Activated naive CD8-positive, alpha-beta T cell (primary cell): Measurements from ENCODE around the gene FAXC.

Experiments used
- H3K27ac Mint-ChIP-seq: one replicate; pipeline ENCODE4 v1.8.0; 2021; ENCODE audit warnings: mixed read lengths
- H3K27me3 Mint-ChIP-seq: one replicate; pipeline ENCODE4 v1.8.0; 2021; ENCODE audit warnings: mixed read lengths
- H3K36me3 Mint-ChIP-seq: one replicate; pipeline ENCODE4 v1.8.0; 2021; ENCODE audit warnings: mixed read lengths
- H3K4me1 Mint-ChIP-seq: one replicate; pipeline ENCODE4 v1.8.0; 2021; ENCODE audit warnings: low read depth, mixed read lengths
- H3K4me3 Mint-ChIP-seq: one replicate; pipeline ENCODE4 v1.8.0; 2021; ENCODE audit warnings: mild to moderate bottlenecking, mixed read lengths
- H3K9me3 Mint-ChIP-seq: one replicate; pipeline ENCODE4 v1.8.0; 2021; ENCODE audit warnings: low read depth, mixed read lengths

Gene FAXC

DNA sequence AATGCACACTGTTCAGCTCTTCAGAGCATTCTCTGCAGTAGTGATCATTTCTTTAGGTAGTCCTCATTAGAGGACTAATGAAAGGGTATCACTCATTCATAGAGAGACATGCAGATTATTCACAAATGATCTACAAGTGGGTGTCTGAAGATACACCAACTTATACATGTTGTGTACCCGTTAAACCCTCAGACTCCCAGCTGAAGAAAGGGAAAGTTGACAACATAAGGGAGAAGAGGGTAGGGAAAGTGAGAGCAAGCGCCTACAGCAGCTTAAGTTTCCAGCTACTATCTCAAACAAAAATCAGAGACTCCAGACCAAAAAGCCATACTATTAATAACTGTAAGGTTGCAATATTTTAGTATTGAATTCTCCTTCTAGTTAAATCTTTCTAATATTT, 37.1 kb downstream of the FAXC start:
- no peak overlapping the region for H3K4me3 Mint-ChIP-seq
- no peak overlapping the region for H3K27ac Mint-ChIP-seq
- no peaks in the 10 kb centered on the region for H3K9me3 Mint-ChIP-seq
- no peaks in the 10 kb centered on the region for H3K36me3 Mint-ChIP-seq
- H3K27me3 Mint-ChIP-seq: peaks cover 16% of the 10 kb centered on the region
- H3K4me1 Mint-ChIP-seq: no peaks in the 10 kb centered on the region

GRCh38 chr6:99310553-99310952, 38.9 kb downstream of the FAXC start:
- H3K27me3 Mint-ChIP-seq: peaks cover 12% of the 10 kb centered on the region
- H3K4me3 Mint-ChIP-seq: no peak overlapping the region
- no peaks in the 10 kb centered on the region for H3K4me1 Mint-ChIP-seq
- H3K36me3 Mint-ChIP-seq: no peaks in the 10 kb centered on the region
- H3K9me3 Mint-ChIP-seq: no peaks in the 10 kb centered on the region
- no peak overlapping the region for H3K27ac Mint-ChIP-seq

DNA sequence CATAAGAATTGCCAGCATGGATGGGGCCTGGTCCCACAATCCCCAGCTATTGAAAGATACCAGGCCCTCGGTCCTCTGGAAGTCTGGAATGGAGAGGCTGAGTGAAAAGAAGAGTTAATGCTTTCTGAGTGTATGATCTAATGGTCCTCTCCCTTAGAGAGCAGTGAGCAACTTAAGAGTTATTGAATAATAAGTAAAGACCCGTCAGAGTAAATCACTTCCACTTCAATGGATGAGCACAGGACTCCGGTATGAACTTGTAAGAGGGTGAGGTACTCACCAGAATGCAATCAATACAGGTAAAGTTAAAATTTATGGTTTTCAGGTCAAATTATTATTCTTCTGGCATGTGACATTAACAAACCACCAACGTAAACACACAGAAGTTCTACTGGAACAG, 39.9 kb downstream of the FAXC start:
- Mint-ChIP-seq H3K27me3 (peaks cover 9% of the 10 kb centered on the region), H3K27ac (no peak overlapping the region), H3K4me3 (no peak overlapping the region), H3K36me3 (no peaks in the 10 kb centered on the region), H3K9me3 (no peaks in the 10 kb centered on the region), H3K4me1 (no peaks in the 10 kb centered on the region)

DNA sequence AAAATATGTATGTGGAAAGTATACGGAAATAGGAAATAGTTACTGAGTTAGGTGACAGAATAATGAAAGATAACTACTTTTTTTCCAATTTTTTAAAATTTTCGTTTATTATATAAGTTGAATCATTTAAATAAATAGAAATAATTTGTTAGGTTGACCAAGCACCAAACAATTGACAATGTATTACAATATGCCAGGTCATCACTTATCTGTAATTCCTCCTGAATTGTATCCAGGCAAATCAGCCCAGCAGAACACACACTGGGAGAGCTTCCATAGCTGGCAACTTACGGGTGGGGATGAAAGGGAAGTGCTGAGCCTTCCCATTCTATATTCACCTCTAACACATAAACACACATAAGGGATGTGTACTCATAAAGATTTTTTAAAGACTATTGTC, 40.7 kb downstream of the FAXC start:
- H3K4me3 Mint-ChIP-seq: no peak overlapping the region
- no peaks in the 10 kb centered on the region for H3K4me1 Mint-ChIP-seq
- peaks cover 3% of the 10 kb centered on the region for H3K27me3 Mint-ChIP-seq
- no peaks in the 10 kb centered on the region for H3K36me3 Mint-ChIP-seq
- H3K27ac Mint-ChIP-seq: no peak overlapping the region
- no peaks in the 10 kb centered on the region for H3K9me3 Mint-ChIP-seq

- Mint-ChIP-seq H3K27ac (no peak overlapping the region), H3K4me1 (no peaks in the 10 kb centered on the region), H3K36me3 (no peaks in the 10 kb centered on the region), H3K9me3 (no peaks in the 10 kb centered on the region), H3K27me3 (peaks cover 1% of the 10 kb centered on the region), H3K4me3 (no peak overlapping the region)
Measured at GRCh38 chr6:99307295-99307907, 42.1 kb downstream of the FAXC start.

DNA sequence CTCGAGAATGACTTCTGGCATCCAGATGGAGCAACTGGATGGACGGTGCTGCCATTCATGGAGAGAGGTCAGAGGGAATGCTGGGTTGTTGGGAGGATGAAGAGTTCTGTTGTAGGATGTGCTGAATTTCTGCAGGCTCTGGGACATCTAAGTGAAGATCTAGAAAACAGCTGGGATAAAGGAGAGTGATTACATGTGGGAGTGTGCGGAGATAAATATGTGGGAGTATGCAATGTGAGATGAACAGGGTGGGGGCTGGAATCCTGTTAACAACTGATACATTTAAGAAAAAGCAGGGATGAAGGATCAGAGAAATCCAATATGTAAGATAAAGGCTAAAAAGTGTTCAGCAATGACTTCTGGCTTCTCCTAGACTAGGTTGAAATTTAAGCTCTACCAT, 43.1 kb downstream of the FAXC start:
- Mint-ChIP-seq H3K4me3 (no peak overlapping the region), H3K27ac (no peak overlapping the region), H3K36me3 (no peaks in the 10 kb centered on the region), H3K9me3 (no peaks in the 10 kb centered on the region), H3K27me3 (peaks cover 1% of the 10 kb centered on the region), H3K4me1 (no peaks in the 10 kb centered on the region)

- Mint-ChIP-seq H3K36me3 (no peaks in the 10 kb centered on the region), H3K27me3 (peaks cover 1% of the 10 kb centered on the region), H3K4me1 (no peaks in the 10 kb centered on the region), H3K9me3 (no peaks in the 10 kb centered on the region), H3K27ac (no peak overlapping the region), H3K4me3 (no peak overlapping the region)
Measured at GRCh38 chr6:99305021-99305554, 44.4 kb downstream of the FAXC start.

DNA sequence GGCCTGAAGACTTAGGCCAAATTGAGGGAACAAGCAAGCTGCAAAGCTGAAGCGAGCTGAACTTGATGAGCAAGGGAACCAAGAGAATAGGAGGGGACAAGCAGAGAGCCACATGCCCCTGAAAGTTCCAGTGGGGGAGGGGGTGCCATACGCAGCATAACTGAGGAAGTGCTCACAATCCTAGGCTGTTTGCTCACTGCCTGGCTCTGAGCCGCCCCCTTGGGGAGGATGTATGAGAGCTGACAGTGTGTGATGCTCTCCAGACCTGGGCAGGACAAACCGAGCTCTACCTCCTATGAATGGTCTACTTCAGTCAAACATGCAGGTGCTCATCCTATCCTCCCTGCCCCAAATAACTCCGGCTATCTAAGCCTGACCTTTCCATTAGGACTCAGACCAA, 52.1 kb downstream of the FAXC start:
- Mint-ChIP-seq H3K4me3 (no peak overlapping the region), H3K9me3 (no peaks in the 10 kb centered on the region), H3K27me3 (peaks cover 10% of the 10 kb centered on the region), H3K27ac (no peak overlapping the region), H3K36me3 (no peaks in the 10 kb centered on the region), H3K4me1 (no peaks in the 10 kb centered on the region)

- Mint-ChIP-seq H3K9me3 (no peaks in the 10 kb centered on the region), H3K27me3 (peaks cover 10% of the 10 kb centered on the region), H3K4me3 (no peak overlapping the region), H3K4me1 (no peaks in the 10 kb centered on the region), H3K27ac (no peak overlapping the region), H3K36me3 (no peaks in the 10 kb centered on the region)
Measured at GRCh38 chr6:99297006-99297405, 52.5 kb downstream of the FAXC start.

DNA sequence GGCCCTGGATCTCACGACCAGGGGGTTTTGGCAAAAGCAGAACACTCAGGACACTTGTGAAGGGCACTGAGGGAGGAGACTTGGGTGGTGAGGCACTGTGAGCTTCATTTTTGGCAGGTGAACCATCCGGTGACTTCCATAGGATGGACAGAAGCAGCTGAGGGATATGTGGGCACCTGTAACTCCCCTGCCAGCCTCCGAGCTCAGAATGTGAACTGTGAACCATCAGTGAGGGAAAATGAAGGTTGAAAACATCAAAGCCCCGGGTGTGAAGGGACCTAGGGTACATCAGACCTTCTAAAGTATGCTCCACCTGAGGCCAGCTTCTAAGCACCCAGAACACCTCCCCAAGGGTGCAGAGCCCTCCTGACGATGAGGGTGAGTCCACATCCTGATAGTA, 53.2 kb downstream of the FAXC start:
- no peak overlapping the region for H3K4me3 Mint-ChIP-seq
- no peak overlapping the region for H3K27ac Mint-ChIP-seq
- no peaks in the 10 kb centered on the region for H3K36me3 Mint-ChIP-seq
- no peaks in the 10 kb centered on the region for H3K9me3 Mint-ChIP-seq
- peaks cover 10% of the 10 kb centered on the region for H3K27me3 Mint-ChIP-seq
- H3K4me1 Mint-ChIP-seq: no peaks in the 10 kb centered on the region

- no peak overlapping the region for H3K27ac Mint-ChIP-seq
- no peak overlapping the region for H3K4me3 Mint-ChIP-seq
- H3K27me3 Mint-ChIP-seq: peaks cover 10% of the 10 kb centered on the region
- no peaks in the 10 kb centered on the region for H3K4me1 Mint-ChIP-seq
- H3K36me3 Mint-ChIP-seq: no peaks in the 10 kb centered on the region
- no peaks in the 10 kb centered on the region for H3K9me3 Mint-ChIP-seq
Measured at GRCh38 chr6:99295276-99295675, 54.2 kb downstream of the FAXC start.

GRCh38 chr6:99294786-99295185, 54.7 kb downstream of the FAXC start:
- Mint-ChIP-seq H3K9me3 (no peaks in the 10 kb centered on the region), H3K4me1 (no peaks in the 10 kb centered on the region), H3K4me3 (no peak overlapping the region), H3K36me3 (no peaks in the 10 kb centered on the region), H3K27me3 (peaks cover 11% of the 10 kb centered on the region), H3K27ac (no peak overlapping the region)

GRCh38 chr6:99289701-99290100, 59.8 kb downstream of the FAXC start:
- Mint-ChIP-seq H3K4me3 (no peak overlapping the region), H3K27ac (no peak overlapping the region), H3K4me1 (no peaks in the 10 kb centered on the region), H3K27me3 (peaks cover 13% of the 10 kb centered on the region), H3K36me3 (no peaks in the 10 kb centered on the region), H3K9me3 (no peaks in the 10 kb centered on the region)

- H3K36me3 Mint-ChIP-seq: no peaks in the 10 kb centered on the region
- no peak overlapping the region for H3K4me3 Mint-ChIP-seq
- H3K9me3 Mint-ChIP-seq: no peaks in the 10 kb centered on the region
- H3K27ac Mint-ChIP-seq: no peak overlapping the region
- no peaks in the 10 kb centered on the region for H3K4me1 Mint-ChIP-seq
- H3K27me3 Mint-ChIP-seq: peaks cover 13% of the 10 kb centered on the region
Measured at GRCh38 chr6:99288668-99289067, 60.8 kb downstream of the FAXC start.

DNA sequence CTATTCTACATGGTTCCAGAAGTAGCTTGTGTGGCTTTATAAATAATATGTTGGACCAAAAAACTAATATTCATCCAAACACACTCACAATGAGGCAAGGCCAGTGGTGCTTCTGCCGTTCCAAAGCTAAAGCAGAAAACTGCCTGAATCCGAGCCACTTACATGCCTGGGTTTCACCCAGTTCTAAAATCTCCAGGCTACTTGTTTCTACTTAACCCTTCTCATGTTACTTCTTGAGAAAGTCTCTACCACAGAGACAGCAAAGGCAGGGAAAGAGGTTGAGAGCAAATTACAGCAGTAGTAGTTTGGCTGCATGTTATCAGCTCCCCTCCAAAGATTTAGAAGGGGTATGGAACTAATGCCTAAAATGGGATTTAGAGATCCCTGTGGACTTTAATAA, 62.0 kb downstream of the FAXC start:
- Mint-ChIP-seq H3K27ac (no peak overlapping the region), H3K27me3 (peaks cover 13% of the 10 kb centered on the region), H3K36me3 (no peaks in the 10 kb centered on the region), H3K4me1 (no peaks in the 10 kb centered on the region), H3K4me3 (no peak overlapping the region), H3K9me3 (no peaks in the 10 kb centered on the region)

- no peak overlapping the region for H3K27ac Mint-ChIP-seq
- H3K36me3 Mint-ChIP-seq: no peaks in the 10 kb centered on the region
- peaks cover 13% of the 10 kb centered on the region for H3K27me3 Mint-ChIP-seq
- H3K4me3 Mint-ChIP-seq: no peak overlapping the region
- no peaks in the 10 kb centered on the region for H3K4me1 Mint-ChIP-seq
- H3K9me3 Mint-ChIP-seq: no peaks in the 10 kb centered on the region
Measured at GRCh38 chr6:99285881-99286280, 63.6 kb downstream of the FAXC start.
